GM19099 (cell line): ENCODE results near the gene DCK.

Experiments used
- POLR2A ChIP-seq: IDR thresholded peaks from 3 replicates; pipeline ENCODE4 v1.6.1; 2011; ENCODE audit warnings: low read depth; ENCODE audit not compliant: insufficient read length; ENCODE audit errors: extremely low read depth

Gene DCK

DNA sequence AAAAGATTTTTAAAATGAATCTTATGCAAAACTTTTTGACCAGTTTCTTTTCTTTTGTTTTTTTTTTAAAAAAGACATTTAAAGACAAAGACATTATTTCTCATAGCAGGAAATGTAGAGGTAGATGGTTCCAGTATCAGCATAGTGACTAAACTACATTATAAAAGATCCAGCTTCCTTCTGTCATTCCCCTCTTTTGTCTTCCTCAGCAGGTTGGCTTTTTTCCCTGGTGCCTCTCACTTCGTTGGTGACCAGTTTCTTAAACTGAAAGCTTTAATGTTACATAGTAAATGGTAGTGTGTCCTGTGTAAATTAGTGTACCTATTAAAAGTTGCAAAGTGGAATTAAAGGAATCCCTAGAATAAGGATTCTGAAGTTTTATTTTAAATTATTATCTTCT lies 36.1 kb downstream of the DCK start:
- no peak for TF ChIP-seq POLR2A

DNA sequence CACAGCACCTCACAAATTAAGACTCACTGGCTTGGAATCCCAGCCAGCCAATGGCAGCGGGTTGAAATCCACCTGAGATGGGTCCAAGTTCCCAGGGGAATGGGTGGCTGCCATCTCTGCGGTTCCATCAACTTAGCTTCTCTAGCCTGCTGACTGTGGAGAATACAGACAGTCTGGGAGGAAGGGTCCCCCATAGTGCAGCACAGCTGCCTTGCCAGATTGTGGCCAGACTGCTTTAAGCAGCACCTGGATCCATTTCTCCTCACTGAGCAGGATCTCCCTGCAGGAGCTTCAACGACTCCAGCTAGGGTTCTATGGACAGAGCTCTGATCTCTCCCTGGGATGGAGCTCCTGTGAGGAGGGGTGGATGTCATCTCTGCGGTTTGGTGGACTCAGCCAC lies 51.8 kb downstream of the DCK start:
- TF ChIP-seq POLR2A = no peak

DNA sequence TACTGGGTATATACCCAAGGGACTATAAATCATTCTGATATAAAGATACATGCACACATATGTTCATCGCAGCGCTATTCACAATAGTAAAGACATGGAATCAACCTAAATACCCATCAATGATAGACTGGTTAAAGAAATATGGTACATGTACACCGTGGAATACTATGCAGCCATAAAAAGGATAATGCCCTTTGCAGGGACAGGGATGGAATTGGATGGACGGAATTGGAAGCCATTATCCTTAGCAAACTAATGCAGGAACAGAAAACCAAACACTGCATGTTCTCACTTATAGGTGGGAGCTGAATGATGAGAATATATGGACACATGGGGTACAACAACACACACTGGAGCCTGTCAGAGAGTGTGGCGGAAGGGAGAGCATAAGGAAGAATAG lies 55.9 kb downstream of the DCK start:
- TF ChIP-seq POLR2A = no peak

DNA sequence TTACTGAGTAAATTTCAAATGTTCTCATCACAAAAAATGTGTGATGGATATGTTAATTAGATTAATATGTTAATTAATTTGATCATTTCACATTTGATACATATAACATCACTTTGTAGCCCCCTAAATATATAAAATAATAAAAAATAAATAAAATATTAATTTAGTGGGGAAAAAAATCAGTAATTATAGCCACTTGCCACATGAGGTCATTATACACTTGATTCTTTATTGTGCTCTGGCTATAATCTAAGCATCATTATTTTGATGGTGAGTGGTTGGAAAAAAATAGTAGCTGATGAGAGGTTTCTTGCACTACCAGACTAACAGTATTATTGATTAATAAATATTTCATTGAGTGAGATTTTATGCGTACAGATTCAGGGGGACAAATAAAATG lies 57.4 kb downstream of the DCK start:
- TF ChIP-seq POLR2A = no peak

DNA sequence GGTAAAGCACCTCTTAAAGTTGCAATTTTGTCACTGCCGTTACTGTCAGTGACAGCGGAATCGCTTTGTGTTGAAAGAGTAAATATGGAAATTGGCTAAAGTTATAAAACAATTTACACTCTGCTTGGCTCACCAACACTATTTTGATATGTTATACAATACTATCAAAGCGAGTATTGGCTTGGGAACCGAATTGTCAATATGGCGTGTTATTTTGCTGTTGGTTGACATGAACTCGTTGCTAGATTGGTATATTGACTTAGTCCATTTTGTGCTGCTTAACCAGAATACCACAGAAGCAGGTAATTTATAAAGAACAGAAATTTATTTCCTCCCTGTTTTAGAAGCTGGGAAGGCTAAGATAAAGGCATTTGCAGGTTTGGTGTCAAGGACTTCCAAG lies 58.6 kb downstream of the DCK start:
- TF ChIP-seq POLR2A = no peak

DNA sequence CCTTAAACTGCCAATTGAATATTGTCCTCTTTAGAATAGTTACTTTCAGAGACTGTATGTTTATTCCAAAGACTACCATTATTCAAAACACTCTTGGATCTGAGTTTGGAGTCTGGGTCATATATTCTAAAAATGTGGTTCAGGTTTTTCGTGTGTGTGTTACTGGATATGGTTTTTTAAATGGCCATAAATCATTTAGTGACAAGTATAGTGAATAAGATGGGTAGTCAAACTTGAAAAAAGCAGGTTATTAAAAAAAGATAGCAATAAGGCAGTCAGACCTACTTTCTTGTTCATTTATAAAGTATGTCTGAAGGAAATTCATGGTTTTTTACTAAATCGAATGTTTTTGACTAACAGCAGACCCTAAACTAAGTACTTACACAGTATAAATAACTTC lies 59.3 kb downstream of the DCK start:
- TF ChIP-seq POLR2A = no peak

DNA sequence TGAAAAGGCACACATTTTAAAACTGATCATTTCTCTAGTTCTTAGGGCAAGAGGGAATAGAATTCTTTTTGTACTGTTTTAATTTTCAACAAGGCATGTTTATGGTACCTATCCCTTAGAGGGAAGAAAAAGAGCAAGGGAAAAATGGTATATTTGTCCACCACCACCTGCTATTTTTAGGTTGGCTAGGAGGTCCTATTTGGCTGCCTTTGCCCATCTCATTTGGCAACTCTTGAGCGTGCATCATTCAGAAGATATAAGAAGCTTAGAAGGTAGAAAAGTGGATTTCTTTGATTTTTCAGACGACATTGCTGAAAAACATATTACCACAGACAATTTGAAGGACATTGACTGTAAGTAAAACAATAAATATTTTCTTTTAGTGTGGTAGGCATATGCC lies 69.0 kb downstream of the DCK start:
- TF ChIP-seq POLR2A = no peak

DNA sequence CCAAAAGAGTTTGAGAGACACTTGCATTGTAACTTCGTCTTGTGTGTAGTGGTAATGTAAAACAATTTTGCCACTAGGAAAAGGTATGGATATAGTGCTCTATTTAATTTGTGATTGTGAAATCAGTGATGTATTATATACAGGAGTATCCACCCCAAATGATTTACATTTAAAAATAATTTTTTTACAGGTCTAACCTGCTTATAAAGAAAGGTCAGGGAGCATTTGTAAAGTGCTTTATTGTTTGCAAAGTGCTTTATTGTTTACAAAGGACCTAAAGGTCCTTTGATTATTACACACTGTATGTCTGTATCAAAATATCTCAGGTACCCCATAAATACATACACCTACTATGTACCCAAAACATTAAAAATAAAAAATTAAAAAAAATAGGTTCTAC lies 70.3 kb downstream of the DCK start:
- no peak for TF ChIP-seq POLR2A

DNA sequence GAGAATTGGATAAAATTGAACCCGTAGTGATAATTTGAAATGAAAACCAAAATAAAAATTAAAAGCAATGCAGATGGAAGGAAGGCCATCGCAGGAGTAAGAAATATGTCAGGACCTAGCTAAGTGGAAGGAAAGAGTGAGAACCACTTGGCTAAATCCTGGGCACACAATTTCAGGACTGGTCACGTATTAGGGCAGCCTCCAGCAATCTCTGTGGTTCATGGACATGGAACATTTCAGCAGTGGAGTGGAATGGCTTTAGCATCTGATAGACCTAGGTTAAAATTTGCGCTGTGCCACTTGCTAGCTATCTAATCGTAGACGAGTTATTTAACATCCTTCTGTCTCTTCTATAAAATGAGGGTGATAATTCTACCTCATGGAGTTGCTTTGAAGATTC lies 71.1 kb downstream of the DCK start:
- TF ChIP-seq POLR2A = no peak

DNA sequence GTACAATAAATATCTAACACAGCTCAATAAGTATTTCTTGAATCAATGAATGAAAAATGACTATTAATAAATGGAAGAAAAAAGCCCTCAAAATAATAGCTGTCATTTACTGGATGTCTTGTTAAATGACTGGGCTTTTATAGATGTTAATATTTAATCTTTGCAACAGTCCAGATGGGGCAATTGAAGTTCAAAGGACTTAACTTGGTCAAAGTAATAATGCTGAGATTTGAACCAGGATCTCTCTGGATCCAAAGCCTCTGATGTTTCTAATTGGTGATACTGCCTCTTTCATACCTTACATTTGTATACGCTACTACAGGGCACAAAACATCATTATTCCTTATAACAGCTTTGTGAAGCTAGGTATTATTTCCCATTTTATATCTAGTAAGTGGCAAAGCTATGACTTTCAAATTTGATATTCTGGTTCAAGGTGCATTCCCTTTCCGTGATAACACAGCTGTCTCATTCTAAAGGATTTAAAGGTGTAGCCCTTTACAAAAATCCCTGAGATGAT lies 72.6 kb downstream of the DCK start:
- no peak for TF ChIP-seq POLR2A

DNA sequence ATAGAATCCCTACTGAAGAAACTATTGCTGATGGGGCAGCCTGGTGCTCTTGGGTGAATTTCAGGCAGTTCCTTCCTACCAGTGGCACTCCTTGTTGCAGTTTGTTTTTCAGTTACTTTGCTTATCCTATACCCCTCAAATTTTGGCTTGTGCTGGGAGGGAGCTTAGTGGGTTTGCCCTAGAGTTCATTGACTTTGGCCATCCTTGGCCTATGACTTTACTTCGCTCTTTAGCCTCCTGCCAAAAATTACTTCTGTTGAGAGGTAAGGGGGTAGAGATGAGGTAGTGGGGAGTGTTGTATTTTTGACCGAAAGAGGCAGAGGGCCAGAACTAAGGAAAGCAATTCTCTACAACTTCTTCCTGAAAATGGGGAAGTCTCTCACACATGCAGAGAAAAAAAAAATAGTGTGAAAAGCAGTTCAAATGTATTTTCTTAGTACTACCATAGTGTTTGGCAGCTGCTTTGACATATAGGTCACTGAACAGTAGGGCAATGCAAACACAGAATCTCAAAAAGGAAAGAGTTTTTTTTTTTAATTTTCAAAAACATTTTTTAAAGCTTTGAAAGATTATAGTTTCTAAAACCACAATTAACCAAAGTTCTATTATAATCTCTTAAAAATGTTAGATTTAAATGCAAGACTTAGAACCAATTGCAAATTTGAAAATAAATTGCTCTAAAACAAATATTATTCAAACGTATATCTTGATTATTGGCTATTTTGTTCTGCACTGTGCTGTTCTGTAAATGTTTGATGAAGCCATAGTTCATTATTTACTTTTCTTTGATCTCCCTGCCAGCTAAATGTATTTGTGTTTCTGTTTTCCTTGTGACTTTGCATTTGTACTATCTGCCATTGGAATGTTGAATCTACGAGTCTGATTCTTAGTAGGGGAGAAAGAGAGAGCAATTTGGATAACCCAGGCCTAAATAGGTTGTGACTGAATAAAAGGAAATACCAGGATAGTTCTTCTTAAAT lies 73.6 kb downstream of the DCK start:
- TF ChIP-seq POLR2A = no peak

DNA sequence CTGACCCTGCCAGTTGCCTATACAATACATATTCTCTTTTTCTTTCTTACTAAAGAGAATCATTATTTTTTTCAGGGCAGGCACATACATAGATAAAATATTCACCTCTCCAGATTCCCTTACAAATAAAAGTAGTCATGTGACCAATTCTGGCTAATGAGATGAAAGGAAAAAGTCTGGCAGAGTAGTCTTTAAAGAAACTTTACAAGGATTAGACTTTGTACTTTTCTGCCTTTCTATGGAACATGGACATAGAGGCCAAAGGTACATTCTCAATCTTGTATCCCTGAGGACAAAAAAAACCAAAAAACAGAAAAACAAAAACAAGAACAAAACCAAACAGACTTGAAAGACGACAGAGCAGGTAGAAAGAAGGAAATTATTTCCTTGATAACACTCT lies 75.6 kb downstream of the DCK start:
- no peak for TF ChIP-seq POLR2A

DNA sequence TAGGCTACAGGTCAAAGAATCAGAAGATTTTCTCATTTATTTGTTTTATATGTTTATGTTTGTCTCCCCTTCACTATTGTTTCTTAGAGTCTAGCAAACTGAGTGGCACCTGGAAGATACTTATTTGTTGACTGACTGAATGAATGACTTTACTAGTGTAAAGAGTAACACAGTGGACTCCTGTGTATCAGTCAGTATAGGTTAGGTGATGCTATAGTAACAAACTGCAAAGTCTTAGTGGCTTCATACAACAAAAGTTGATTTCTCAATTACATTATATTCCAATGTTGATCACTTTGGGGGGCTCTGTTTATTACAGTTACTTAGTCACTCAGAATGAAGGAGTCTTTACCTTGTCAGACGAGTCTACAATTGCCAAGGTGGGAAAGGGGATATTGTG lies 76.6 kb downstream of the DCK start:
- no peak for TF ChIP-seq POLR2A

DNA sequence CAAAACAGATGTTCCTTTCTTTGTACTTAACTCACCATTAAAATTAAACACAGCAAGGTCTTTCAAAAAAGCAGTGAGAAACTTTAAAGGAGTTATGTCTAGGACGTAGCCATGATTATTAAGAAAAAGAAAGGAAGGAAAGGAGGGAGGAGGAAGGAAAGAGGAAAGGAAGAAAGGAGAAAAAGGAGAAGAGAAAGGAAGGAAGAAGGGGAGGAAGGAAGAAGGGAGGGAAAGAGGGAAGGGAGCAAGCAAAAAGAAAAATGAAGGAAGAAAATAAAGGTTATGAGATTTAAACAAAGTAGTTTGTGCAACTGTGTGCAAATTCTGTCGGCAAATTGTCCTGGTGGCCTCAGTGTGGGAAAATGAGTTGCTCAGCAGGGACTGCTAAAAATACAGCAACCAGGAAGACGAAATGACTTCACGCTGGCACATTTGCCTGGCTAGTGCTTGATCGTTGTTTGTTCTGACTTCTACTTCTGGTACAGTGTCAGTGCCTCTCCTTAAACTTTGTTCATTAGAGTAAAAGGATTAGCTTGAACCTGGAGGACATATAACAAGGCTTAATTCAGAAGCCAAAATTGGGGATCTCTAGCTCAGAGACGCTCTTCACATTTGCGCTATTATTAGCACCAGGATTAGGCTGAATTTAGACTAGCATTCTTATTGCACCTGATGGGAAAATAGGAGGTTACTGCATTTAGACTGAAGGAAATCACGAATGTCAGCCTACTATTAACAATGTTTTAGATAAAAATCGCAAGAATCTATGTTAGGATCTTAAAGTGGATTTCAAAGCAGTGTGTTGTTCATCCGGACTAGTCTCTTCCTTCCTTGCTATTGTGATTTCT lies 81.2 kb downstream of the DCK start:
- no peak for TF ChIP-seq POLR2A
